ENCODE results near the gene ZNF512. TPM values are rescaled to one million over a fixed set of nuclear protein-coding genes. Genes with fewer than 3 reads are reported as not detected.

Gene ZNF512
- total RNA-seq, 1 donor from 2014 or later: 93.1 TPM

DNA sequence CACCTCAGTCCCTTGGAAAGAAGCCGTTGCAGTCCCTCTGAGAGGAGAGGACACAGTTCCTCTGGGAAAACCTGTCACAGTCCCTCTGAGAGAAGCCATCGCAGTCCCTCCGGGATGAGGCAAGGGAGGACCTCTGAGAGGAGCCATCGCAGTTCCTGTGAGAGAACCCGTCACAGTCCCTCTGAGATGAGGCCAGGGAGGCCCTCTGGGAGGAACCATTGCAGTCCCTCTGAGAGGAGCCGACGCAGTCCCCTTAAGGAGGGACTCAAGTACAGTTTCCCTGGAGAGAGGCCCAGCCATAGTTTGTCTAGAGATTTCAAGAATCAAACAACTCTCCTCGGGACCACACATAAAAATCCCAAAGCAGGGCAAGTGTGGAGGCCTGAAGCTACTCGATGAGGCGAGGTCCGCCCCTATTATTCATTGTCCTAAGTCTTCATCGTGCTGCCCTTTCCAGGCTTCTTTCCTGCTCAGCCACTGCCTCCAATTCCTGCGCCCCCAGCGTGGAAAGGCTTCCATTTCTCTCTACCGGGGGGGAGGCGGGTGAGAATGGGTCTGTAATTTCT, 630 bp upstream of the ZNF512 start:
- TF ChIP-seq, protein P1, sequence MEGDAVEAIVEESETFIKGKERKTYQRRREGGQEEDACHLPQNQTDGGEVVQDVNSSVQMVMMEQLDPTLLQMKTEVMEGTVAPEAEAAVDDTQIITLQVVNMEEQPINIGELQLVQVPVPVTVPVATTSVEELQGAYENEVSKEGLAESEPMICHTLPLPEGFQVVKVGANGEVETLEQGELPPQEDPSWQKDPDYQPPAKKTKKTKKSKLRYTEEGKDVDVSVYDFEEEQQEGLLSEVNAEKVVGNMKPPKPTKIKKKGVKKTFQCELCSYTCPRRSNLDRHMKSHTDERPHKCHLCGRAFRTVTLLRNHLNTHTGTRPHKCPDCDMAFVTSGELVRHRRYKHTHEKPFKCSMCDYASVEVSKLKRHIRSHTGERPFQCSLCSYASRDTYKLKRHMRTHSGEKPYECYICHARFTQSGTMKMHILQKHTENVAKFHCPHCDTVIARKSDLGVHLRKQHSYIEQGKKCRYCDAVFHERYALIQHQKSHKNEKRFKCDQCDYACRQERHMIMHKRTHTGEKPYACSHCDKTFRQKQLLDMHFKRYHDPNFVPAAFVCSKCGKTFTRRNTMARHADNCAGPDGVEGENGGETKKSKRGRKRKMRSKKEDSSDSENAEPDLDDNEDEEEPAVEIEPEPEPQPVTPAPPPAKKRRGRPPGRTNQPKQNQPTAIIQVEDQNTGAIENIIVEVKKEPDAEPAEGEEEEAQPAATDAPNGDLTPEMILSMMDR (IDR thresholded peaks at IDR 0.05; ENCODE audit: partially characterized antibody, unreplicated experiment): no peak
- peaks cover 8% of the 10 kb centered on the region for H3K27me3 Mint-ChIP-seq (ENCODE audit: unreplicated experiment)
- peaks cover 19% of the 10 kb centered on the region for H3K9me3 Mint-ChIP-seq (ENCODE audit: unreplicated experiment)
- H3K4me3 Mint-ChIP-seq (ENCODE audit: unreplicated experiment): peak overlapping the region; percentile 99
- DNase-seq: no peak
- H3K36me3 Mint-ChIP-seq (ENCODE audit: unreplicated experiment): peaks cover 33% of the 10 kb centered on the region
- H3K27ac Mint-ChIP-seq (ENCODE audit: unreplicated experiment): peak overlapping the region; percentile 90
- H3K4me1 Mint-ChIP-seq (ENCODE audit: low read depth, unreplicated experiment): peaks cover 10% of the 10 kb centered on the region

GRCh38 chr2:27583390-27583915, 611 bp downstream of the ZNF512 start:
- H3K9me3 Mint-ChIP-seq (ENCODE audit: unreplicated experiment): peaks cover 19% of the 10 kb centered on the region
- TF ChIP-seq, protein P1 (IDR thresholded peaks at IDR 0.05; ENCODE audit: partially characterized antibody, unreplicated experiment): no peak
- H3K36me3 Mint-ChIP-seq (ENCODE audit: unreplicated experiment): peaks cover 29% of the 10 kb centered on the region
- peaks cover 10% of the 10 kb centered on the region for H3K4me1 Mint-ChIP-seq (ENCODE audit: low read depth, unreplicated experiment)
- H3K4me3 Mint-ChIP-seq (ENCODE audit: unreplicated experiment): peak overlapping the region; percentile 99
- peaks cover 8% of the 10 kb centered on the region for H3K27me3 Mint-ChIP-seq (ENCODE audit: unreplicated experiment)
- H3K27ac Mint-ChIP-seq (ENCODE audit: unreplicated experiment): peak overlapping the region; percentile 90
- DNase-seq: no peak

DNA sequence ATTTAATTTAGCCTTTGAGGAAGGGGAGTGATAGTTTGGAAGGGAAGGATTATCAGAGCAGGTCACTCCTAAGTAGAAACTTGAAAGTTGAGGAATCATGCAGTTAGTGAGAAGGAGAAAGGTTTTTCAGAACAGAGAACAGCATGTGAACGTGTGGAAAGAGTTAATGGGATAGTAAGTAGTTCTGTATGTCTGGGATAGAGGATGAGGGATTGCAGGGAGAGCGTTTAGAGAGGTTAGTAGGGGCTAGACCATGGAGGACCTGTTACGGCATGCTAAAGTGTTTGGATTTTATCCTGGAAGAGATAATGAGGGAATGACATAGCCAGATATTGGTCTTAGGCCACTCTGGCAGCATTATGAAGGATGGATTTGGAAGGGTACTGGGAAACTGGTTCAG, 1.8 kb downstream of the ZNF512 start:
- TF ChIP-seq, protein P1 (IDR thresholded peaks at IDR 0.05; ENCODE audit: partially characterized antibody, unreplicated experiment): no peak
- Mint-ChIP-seq H3K27ac (ENCODE audit: unreplicated experiment) (no peak overlapping the region), H3K36me3 (ENCODE audit: unreplicated experiment) (peaks cover 24% of the 10 kb centered on the region), H3K27me3 (ENCODE audit: unreplicated experiment) (peaks cover 8% of the 10 kb centered on the region), H3K9me3 (ENCODE audit: unreplicated experiment) (peaks cover 15% of the 10 kb centered on the region), H3K4me1 (ENCODE audit: low read depth, unreplicated experiment) (peaks cover 10% of the 10 kb centered on the region), H3K4me3 (ENCODE audit: unreplicated experiment) (peak overlapping the region; percentile 99)
- DNase-seq: no peak

DNA sequence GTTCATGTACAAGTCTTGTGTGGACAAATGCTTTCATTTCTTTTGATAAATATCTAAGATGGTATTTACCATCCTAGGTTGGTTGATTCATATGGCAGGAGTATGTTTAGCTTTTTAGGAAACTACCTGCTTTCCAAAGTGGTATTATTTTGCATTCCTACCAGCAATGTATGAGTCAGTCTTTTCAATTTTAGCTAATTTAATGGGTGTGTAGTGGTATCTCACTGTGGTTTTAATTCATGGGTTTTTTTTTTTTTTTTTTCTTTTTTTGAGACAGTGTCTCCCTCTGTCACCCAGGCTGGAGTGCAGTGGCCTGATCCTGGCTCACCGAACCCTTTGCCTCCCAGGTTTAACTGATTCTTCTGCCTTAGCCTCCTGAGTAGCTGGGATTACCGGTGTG, 4.2 kb downstream of the ZNF512 start:
- TF ChIP-seq, protein P1 (IDR thresholded peaks at IDR 0.05; ENCODE audit: partially characterized antibody, unreplicated experiment): no peak
- peaks cover 4% of the 10 kb centered on the region for H3K9me3 Mint-ChIP-seq (ENCODE audit: unreplicated experiment)
- DNase-seq: no peak
- H3K27ac Mint-ChIP-seq (ENCODE audit: unreplicated experiment): no peak overlapping the region
- peaks cover 23% of the 10 kb centered on the region for H3K36me3 Mint-ChIP-seq (ENCODE audit: unreplicated experiment)
- no peak overlapping the region for H3K4me3 Mint-ChIP-seq (ENCODE audit: unreplicated experiment)
- H3K27me3 Mint-ChIP-seq (ENCODE audit: unreplicated experiment): peaks cover 6% of the 10 kb centered on the region
- peaks cover 10% of the 10 kb centered on the region for H3K4me1 Mint-ChIP-seq (ENCODE audit: low read depth, unreplicated experiment)

DNA sequence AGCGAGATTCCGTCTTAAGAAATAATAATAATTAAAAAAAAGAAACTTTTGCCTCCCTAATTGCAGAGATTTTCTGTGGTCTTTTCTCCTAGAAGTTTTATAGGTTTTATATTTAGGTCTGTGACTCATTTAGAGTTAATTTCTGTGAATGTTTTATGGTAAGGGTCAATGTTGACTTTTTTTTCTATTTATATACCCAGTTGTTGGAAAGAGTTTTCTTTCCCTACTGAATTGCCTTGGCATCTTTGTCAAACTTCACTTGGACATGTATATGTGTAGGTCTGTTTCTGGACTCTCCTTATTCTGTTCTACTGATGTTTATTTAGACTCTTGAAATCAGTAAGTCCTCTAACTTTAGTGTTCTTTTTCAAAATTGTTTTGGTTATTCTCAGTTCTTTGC, 5.5 kb downstream of the ZNF512 start:
- DNase-seq: no peak
- Mint-ChIP-seq H3K9me3 (ENCODE audit: unreplicated experiment) (peaks cover 1% of the 10 kb centered on the region), H3K4me1 (ENCODE audit: low read depth, unreplicated experiment) (peaks cover 10% of the 10 kb centered on the region), H3K27me3 (ENCODE audit: unreplicated experiment) (peaks cover 4% of the 10 kb centered on the region), H3K36me3 (ENCODE audit: unreplicated experiment) (peaks cover 29% of the 10 kb centered on the region), H3K27ac (ENCODE audit: unreplicated experiment) (no peak overlapping the region), H3K4me3 (ENCODE audit: unreplicated experiment) (no peak overlapping the region)
- TF ChIP-seq, protein P1 (IDR thresholded peaks at IDR 0.05; ENCODE audit: partially characterized antibody, unreplicated experiment): no peak

All from glutamatergic neuron (in vitro differentiated cells).